ENCODE data around the gene MOGAT2. TPM values are rescaled to one million over a fixed set of nuclear protein-coding genes. Genes with fewer than 3 reads are reported as not detected.
"Not testable (repeated sequence)": the region's sequence is repeated elsewhere in the genome, so short reads cannot be mapped to it uniquely, and the experiment has no call there.

Gene MOGAT2
- total RNA-seq, 1 donor from 2014 or later = not detected

GRCh38 chr11:75677909-75678308 lies 39.7 kb upstream of the MOGAT2 start:
- peaks cover 4% of the 10 kb centered on the region for H3K9me3 Mint-ChIP-seq (ENCODE audit: unreplicated experiment)
- no peaks in the 10 kb centered on the region for H3K4me1 Mint-ChIP-seq (ENCODE audit: unreplicated experiment)
- no peak for TF ChIP-seq CTCF (IDR thresholded peaks at IDR 0.05)
- no peaks in the 10 kb centered on the region for H3K36me3 Mint-ChIP-seq (ENCODE audit: unreplicated experiment)
- no peak overlapping the region for H3K4me3 Mint-ChIP-seq (ENCODE audit: unreplicated experiment)
- H3K27me3 Mint-ChIP-seq (ENCODE audit: unreplicated experiment) = peaks cover 56% of the 10 kb centered on the region
- DNase-seq (ENCODE audit: extremely low spot score, unreplicated experiment) = no peak
- H3K27ac Mint-ChIP-seq (ENCODE audit: unreplicated experiment) = no peak overlapping the region

GRCh38 chr11:75678620-75679259 lies 38.9 kb upstream of the MOGAT2 start:
- Mint-ChIP-seq H3K27ac (ENCODE audit: unreplicated experiment) (no peak overlapping the region), H3K9me3 (ENCODE audit: unreplicated experiment) (peaks cover 12% of the 10 kb centered on the region), H3K36me3 (ENCODE audit: unreplicated experiment) (no peaks in the 10 kb centered on the region), H3K4me1 (ENCODE audit: unreplicated experiment) (no peaks in the 10 kb centered on the region), H3K4me3 (ENCODE audit: unreplicated experiment) (no peak overlapping the region), H3K27me3 (ENCODE audit: unreplicated experiment) (peaks cover 63% of the 10 kb centered on the region)
- DNase-seq (ENCODE audit: extremely low spot score, unreplicated experiment) = no peak
- no peak for TF ChIP-seq CTCF (IDR thresholded peaks at IDR 0.05)

GRCh38 chr11:75679566-75679965 lies 38.1 kb upstream of the MOGAT2 start:
- Mint-ChIP-seq H3K4me3 (ENCODE audit: unreplicated experiment) (no peak overlapping the region), H3K4me1 (ENCODE audit: unreplicated experiment) (no peaks in the 10 kb centered on the region), H3K36me3 (ENCODE audit: unreplicated experiment) (no peaks in the 10 kb centered on the region), H3K27me3 (ENCODE audit: unreplicated experiment) (peaks cover 64% of the 10 kb centered on the region), H3K27ac (ENCODE audit: unreplicated experiment) (no peak overlapping the region), H3K9me3 (ENCODE audit: unreplicated experiment) (peaks cover 18% of the 10 kb centered on the region)
- no peak for TF ChIP-seq CTCF (IDR thresholded peaks at IDR 0.05)
- DNase-seq (ENCODE audit: extremely low spot score, unreplicated experiment) = no peak

GRCh38 chr11:75683856-75684255 lies 33.8 kb upstream of the MOGAT2 start:
- not testable (repeated sequence) for H3K27ac Mint-ChIP-seq (ENCODE audit: unreplicated experiment); H3K36me3 Mint-ChIP-seq (ENCODE audit: unreplicated experiment); H3K4me3 Mint-ChIP-seq (ENCODE audit: unreplicated experiment); H3K4me1 Mint-ChIP-seq (ENCODE audit: unreplicated experiment); DNase-seq (ENCODE audit: extremely low spot score, unreplicated experiment)
- peaks cover 41% of the 10 kb centered on the region for H3K9me3 Mint-ChIP-seq (ENCODE audit: unreplicated experiment)
- H3K27me3 Mint-ChIP-seq (ENCODE audit: unreplicated experiment) = peaks cover 69% of the 10 kb centered on the region

- TF ChIP-seq CTCF (IDR thresholded peaks at IDR 0.05) = no peak
- H3K27me3 Mint-ChIP-seq (ENCODE audit: unreplicated experiment) = peaks cover 77% of the 10 kb centered on the region
- peaks cover 21% of the 10 kb centered on the region for H3K9me3 Mint-ChIP-seq (ENCODE audit: unreplicated experiment)
- no peaks in the 10 kb centered on the region for H3K4me1 Mint-ChIP-seq (ENCODE audit: unreplicated experiment)
- no peak overlapping the region for H3K27ac Mint-ChIP-seq (ENCODE audit: unreplicated experiment)
- peaks cover 4% of the 10 kb centered on the region for H3K36me3 Mint-ChIP-seq (ENCODE audit: unreplicated experiment)
- H3K4me3 Mint-ChIP-seq (ENCODE audit: unreplicated experiment) = no peak overlapping the region
- no peak for DNase-seq (ENCODE audit: extremely low spot score, unreplicated experiment)
Measured at GRCh38 chr11:75689863-75690609, 27.6 kb upstream of the MOGAT2 start.

Measured in osteocyte (in vitro differentiated cells).